Fibroblast of the aortic adventitia (primary cell): ENCODE measurements around the gene KCNQ5. TPM values are rescaled to one million over a fixed set of nuclear protein-coding genes. Genes with fewer than 3 reads are reported as not detected.

ENCODE experiments used
- DNase-seq: peaks from one replicate; pipeline ENCODE4 v3.0.0-alpha.2; 2010; ENCODE audit warnings: low read depth
- H3K4me3 ChIP-seq: 2 replicates; pipeline ENCODE4 v1.5.1; 2011; ENCODE audit warnings: low read depth, mild to moderate bottlenecking, control low read depth, low read length, moderate library complexity
- total RNA-seq: library from RNA; depleted of rRNA; stranded (reverse); fragments of >200 nt; gene quantifications from 2 replicates; pipeline ENCODE4 v1.2.3, GENCODE V29; 2012; ENCODE audit warnings: low replicate concordance
- TF ChIP-seq, protein P1 (sequence below): IDR thresholded peaks from 2 replicates; pipeline ENCODE4 v1.5.1; 2011; ENCODE audit warnings: mild to moderate bottlenecking, low read length, control low read depth, inconsistent platforms; ENCODE audit not compliant: insufficient read depth

The KCNQ5 gene
- total RNA-seq, 1 donor = 9.4 TPM

GRCh38 chr6:72817208-72817607 is 195.3 kb downstream of the KCNQ5 start:
- DNase-seq = no peak
- TF ChIP-seq, protein P1, sequence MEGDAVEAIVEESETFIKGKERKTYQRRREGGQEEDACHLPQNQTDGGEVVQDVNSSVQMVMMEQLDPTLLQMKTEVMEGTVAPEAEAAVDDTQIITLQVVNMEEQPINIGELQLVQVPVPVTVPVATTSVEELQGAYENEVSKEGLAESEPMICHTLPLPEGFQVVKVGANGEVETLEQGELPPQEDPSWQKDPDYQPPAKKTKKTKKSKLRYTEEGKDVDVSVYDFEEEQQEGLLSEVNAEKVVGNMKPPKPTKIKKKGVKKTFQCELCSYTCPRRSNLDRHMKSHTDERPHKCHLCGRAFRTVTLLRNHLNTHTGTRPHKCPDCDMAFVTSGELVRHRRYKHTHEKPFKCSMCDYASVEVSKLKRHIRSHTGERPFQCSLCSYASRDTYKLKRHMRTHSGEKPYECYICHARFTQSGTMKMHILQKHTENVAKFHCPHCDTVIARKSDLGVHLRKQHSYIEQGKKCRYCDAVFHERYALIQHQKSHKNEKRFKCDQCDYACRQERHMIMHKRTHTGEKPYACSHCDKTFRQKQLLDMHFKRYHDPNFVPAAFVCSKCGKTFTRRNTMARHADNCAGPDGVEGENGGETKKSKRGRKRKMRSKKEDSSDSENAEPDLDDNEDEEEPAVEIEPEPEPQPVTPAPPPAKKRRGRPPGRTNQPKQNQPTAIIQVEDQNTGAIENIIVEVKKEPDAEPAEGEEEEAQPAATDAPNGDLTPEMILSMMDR = no peak
- H3K4me3 ChIP-seq = no peak overlapping the region

GRCh38 chr6:72819609-72820008 is 197.7 kb downstream of the KCNQ5 start:
- H3K4me3 ChIP-seq = no peak overlapping the region
- no peak for DNase-seq
- TF ChIP-seq, protein P1 = no peak

DNA sequence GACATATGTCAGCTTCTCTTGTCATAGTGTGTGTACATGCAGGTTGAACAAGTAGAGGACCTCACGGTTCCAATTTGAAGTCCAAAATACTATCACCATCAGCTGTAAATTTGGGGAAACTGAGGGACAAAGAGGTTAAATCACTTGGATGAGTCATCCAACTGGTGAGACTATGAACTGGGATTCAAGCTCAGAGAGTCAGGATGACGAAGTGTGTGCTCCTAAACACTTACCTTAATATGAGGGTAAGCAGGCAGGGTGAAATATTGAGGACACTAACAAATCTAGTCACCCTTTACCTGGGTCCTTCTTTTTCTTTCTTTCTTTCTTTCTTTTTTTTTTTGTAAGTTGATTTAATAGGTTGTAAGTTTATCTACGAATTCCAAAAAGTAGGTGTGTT is 198.3 kb downstream of the KCNQ5 start:
- H3K4me3 ChIP-seq = no peak overlapping the region
- TF ChIP-seq, protein P1 = no peak
- DNase-seq = no peak

DNA sequence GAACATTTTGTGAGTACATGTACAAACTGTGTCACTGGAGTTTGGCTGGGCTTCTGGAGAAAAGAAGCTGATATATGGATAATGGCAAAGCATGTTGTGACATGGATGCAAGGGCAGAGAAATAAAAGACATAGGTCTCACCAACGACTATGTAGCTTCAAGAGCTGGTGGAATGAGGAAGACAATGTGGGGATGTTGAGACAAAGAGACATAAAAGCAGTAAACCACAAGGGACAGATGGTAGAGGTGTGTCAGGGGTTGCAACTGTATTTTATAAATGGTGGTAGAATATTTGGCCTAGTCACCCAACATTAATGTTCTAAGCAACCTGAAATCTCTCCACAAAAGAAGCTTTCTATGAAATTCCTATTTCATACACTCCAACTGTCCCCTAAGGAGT is 199.0 kb downstream of the KCNQ5 start:
- TF ChIP-seq, protein P1 = no peak
- H3K4me3 ChIP-seq = no peak overlapping the region

DNA sequence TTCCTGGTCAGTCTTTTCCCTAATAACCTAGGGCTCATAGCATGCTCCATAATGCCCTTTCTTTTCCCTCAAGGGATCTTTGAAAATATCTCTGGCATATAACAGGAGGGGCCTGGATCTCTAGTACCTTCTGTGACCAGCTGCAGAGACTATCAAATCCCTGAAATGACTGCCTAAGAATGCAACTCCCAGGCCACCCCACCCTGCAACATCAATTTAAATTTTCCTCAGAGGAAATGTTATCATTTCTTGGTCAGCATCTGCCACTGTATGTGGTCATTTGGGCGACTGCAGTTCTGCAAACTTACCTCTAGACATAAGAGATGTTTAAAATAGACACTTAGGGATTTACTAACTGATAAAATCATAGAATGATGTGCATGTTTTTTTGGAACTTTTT is 200.2 kb downstream of the KCNQ5 start:
- DNase-seq = no peak
- TF ChIP-seq, protein P1 = no peak

More for the DNA sequence above, 199.0 kb downstream of the KCNQ5 start:
- no peak for DNase-seq

GRCh38 chr6:72822691-72823090 is 200.8 kb downstream of the KCNQ5 start:
- H3K4me3 ChIP-seq = no peak overlapping the region
- DNase-seq = no peak
- TF ChIP-seq, protein P1 = no peak

More for the DNA sequence above, 200.2 kb downstream of the KCNQ5 start:
- H3K4me3 ChIP-seq = no peak overlapping the region

GRCh38 chr6:72824833-72825232 is 203.0 kb downstream of the KCNQ5 start:
- H3K4me3 ChIP-seq = no peak overlapping the region
- no peak for DNase-seq
- TF ChIP-seq, protein P1 = no peak
